CD8-positive, alpha-beta memory T cell (primary cell): Measurements from ENCODE around the gene DIAPH2. TPM values are rescaled to one million over a fixed set of nuclear protein-coding genes. Genes with fewer than 3 reads are reported as not detected.

Experiments used
- CTCF ChIA-PET: fragments of 350-600 bp; sonication (Branson Sonifier 250); formaldehyde crosslinking; loops from one replicate; lab custom pipeline; 2021; ENCODE audit warnings: antibody characterized with exemption; lab: Charles Lee
- POLR2A ChIA-PET: fragments of 350-600 bp; sonication (Branson Sonifier 250); formaldehyde crosslinking; loops from one replicate; lab custom pipeline; 2021; ENCODE audit warnings: antibody characterized with exemption; lab: Charles Lee
- DNase-seq, 5 donors: peaks; one replicate each; pipeline versions ENCODE4 v3.0.0 to v3.0.0-alpha.2; 2020 to 2022; ENCODE audit warnings: mixed read lengths in 1 of 5
- H3K27ac ChIP-seq: one replicate; pipeline ENCODE4 v1.7.0; 2013; ENCODE audit warnings: low read depth, mild to moderate bottlenecking, low read length, moderate library complexity
- H3K27me3 ChIP-seq: 2 replicates; pipeline ENCODE4 v1.7.0; 2013; ENCODE audit warnings: low read length, mild to moderate bottlenecking; ENCODE audit not compliant: insufficient read depth, poor library complexity, severe bottlenecking
- H3K36me3 ChIP-seq: 2 replicates; pipeline ENCODE4 v1.7.0; 2013; ENCODE audit warnings: mild to moderate bottlenecking, low read length, moderate library complexity; ENCODE audit not compliant: insufficient read depth
- H3K4me1 ChIP-seq: 2 replicates; pipeline ENCODE4 v1.7.0; 2013; ENCODE audit warnings: mild to moderate bottlenecking, low read length, moderate library complexity; ENCODE audit not compliant: insufficient read depth
- H3K4me3 ChIP-seq: 2 replicates; pipeline ENCODE4 v1.7.0; 2013; ENCODE audit warnings: mild to moderate bottlenecking, low read length
- H3K9me3 ChIP-seq: 2 replicates; pipeline ENCODE4 v1.7.0; 2013; ENCODE audit warnings: mild to moderate bottlenecking, low read length
- H3K27ac Mint-ChIP-seq, 8 donors: one replicate each; pipeline ENCODE4 v1.8.0; 2020 to 2021; ENCODE audit warnings: mixed read lengths in 8 of 8, mild to moderate bottlenecking in 6 of 8, inconsistent platforms in 3 of 8, moderate library complexity in 3 of 8
- H3K27me3 Mint-ChIP-seq, 2 donors: one replicate each; pipeline ENCODE4 v1.8.0; 2020 to 2021; ENCODE audit warnings: mixed read lengths in 2 of 2, mild to moderate bottlenecking in 1 of 2, moderate library complexity in 1 of 2
- H3K36me3 Mint-ChIP-seq, 3 donors: one replicate each; pipeline ENCODE4 v1.8.0; 2020 to 2021; ENCODE audit warnings: mixed read lengths in 3 of 3, inconsistent platforms in 1 of 3, mild to moderate bottlenecking in 1 of 3
- H3K4me1 Mint-ChIP-seq, 3 donors: one replicate each; pipeline ENCODE4 v1.8.0; 2020 to 2021; ENCODE audit warnings: mixed read lengths in 3 of 3, inconsistent platforms in 1 of 3, mild to moderate bottlenecking in 1 of 3
- H3K4me3 Mint-ChIP-seq, 7 donors: one replicate each; pipeline ENCODE4 v1.8.0; 2020 to 2021; ENCODE audit warnings: mixed read lengths in 7 of 7, mild to moderate bottlenecking in 6 of 7, moderate library complexity in 4 of 7, inconsistent platforms in 2 of 7
- H3K9me3 Mint-ChIP-seq, 5 donors: one replicate each; pipeline ENCODE4 v1.8.0; 2020 to 2022; ENCODE audit warnings: mixed read lengths in 5 of 5, mild to moderate bottlenecking in 3 of 5, moderate library complexity in 2 of 5, inconsistent platforms in 1 of 5
- polyA plus RNA-seq: library from polyadenylated mRNA; unstranded; fragments of 300-500 nt; fragmentation: Illumina TruSeq; gene quantifications from one replicate; pipeline ENCODE4 v1.2.3, GENCODE V29; 2021
- total RNA-seq, 2 experiments: library from RNA; stranded (reverse); gene quantifications; one replicate each; pipeline ENCODE4 v1.2.3, GENCODE V29; 2021

DIAPH2 gene
- total and polyA plus RNA-seq, 3 experiments from 2014 or later: 5.6 to 11.5 (median 6.0) TPM

GRCh38 chrX:97563531-97564133 lies 879.0 kb downstream of the DIAPH2 start:
- Mint-ChIP-seq H3K4me3 (peak overlapping the region; percentile 71 to 91 (median 86)), H3K27me3 (no peaks in the 10 kb centered on the region), H3K9me3 (no peaks in the 10 kb centered on the region), H3K27ac (peak overlapping the region; percentile 53 to 98 (median 94)), H3K36me3 (no peaks in the 10 kb centered on the region), H3K4me1 (peaks cover 21 to 27% (median 21%) of the 10 kb centered on the region in 3 donors)
- peak; percentile 10 to 57 (median 41) for DNase-seq
- H3K4me1 ChIP-seq: peaks cover 12% of the 10 kb centered on the region
- H3K27ac ChIP-seq: peak overlapping the region; percentile 39
- ChIA-PET POLR2A (interaction anchor here (0.6 kb wide), 1 partner anchor 240 kb away, joined by 3 read pairs; no protein-coding TSS in a partner anchor), CTCF (no interaction called here)
- no peaks in the 10 kb centered on the region for H3K27me3 ChIP-seq
- H3K36me3 ChIP-seq: no peaks in the 10 kb centered on the region
- no peaks in the 10 kb centered on the region for H3K9me3 ChIP-seq
- H3K4me3 ChIP-seq: peak overlapping the region; percentile 47

- Histone ChIP-seq H3K4me3 (no peak overlapping the region), H3K27ac (no peak overlapping the region), H3K36me3 (no peaks in the 10 kb centered on the region), H3K9me3 (no peaks in the 10 kb centered on the region), H3K4me1 (peaks cover 12% of the 10 kb centered on the region), H3K27me3 (no peaks in the 10 kb centered on the region)
- no peak for DNase-seq
- Mint-ChIP-seq H3K36me3 (no peaks in the 10 kb centered on the region), H3K9me3 (no peaks in the 10 kb centered on the region), H3K27ac (peak overlapping the region in 3 of 8 donors; percentile 5 to 53 (median 49)), H3K27me3 (no peaks in the 10 kb centered on the region), H3K4me1 (peaks cover 21 to 27% (median 21%) of the 10 kb centered on the region in 3 donors), H3K4me3 (peak overlapping the region in 1 of 7 donors; percentile 87)
- ChIA-PET POLR2A (interaction anchor here (0.6 kb wide), 1 partner anchor 241 kb away, joined by 3 read pairs; no protein-coding TSS in a partner anchor), CTCF (no interaction called here)
These were observed 879.9 kb downstream of the DIAPH2 start for GRCh38 chrX:97564496-97564895.

GRCh38 chrX:97587171-97587570 lies 902.5 kb downstream of the DIAPH2 start:
- no peak overlapping the region for H3K4me3 Mint-ChIP-seq
- H3K27ac Mint-ChIP-seq: no peak overlapping the region
- no peaks in the 10 kb centered on the region for H3K27me3 ChIP-seq
- H3K27ac ChIP-seq: no peak overlapping the region
- ChIA-PET POLR2A (no interaction called here), CTCF (no interaction called here)
- peaks cover 0 to 3% of the 10 kb centered on the region in 2 donors for H3K27me3 Mint-ChIP-seq
- H3K4me1 Mint-ChIP-seq: no peaks in the 10 kb centered on the region
- no peaks in the 10 kb centered on the region for H3K9me3 Mint-ChIP-seq
- no peaks in the 10 kb centered on the region for H3K36me3 ChIP-seq
- H3K36me3 Mint-ChIP-seq: no peaks in the 10 kb centered on the region
- H3K4me1 ChIP-seq: no peaks in the 10 kb centered on the region
- DNase-seq: no peak
- H3K4me3 ChIP-seq: no peak overlapping the region
- no peaks in the 10 kb centered on the region for H3K9me3 ChIP-seq

- Histone ChIP-seq H3K4me1 (no peaks in the 10 kb centered on the region), H3K36me3 (no peaks in the 10 kb centered on the region), H3K4me3 (no peak overlapping the region), H3K27ac (no peak overlapping the region), H3K27me3 (no peaks in the 10 kb centered on the region), H3K9me3 (no peaks in the 10 kb centered on the region)
- CTCF ChIA-PET: no interaction called here
- peaks cover 0 to 3% (median 2%) of the 10 kb centered on the region in 3 donors for H3K36me3 Mint-ChIP-seq
- DNase-seq: no peak
- H3K27ac Mint-ChIP-seq: no peak overlapping the region
- H3K4me3 Mint-ChIP-seq: no peak overlapping the region
- H3K4me1 Mint-ChIP-seq: peaks cover 7 to 8% (median 7%) of the 10 kb centered on the region in 3 donors
- H3K27me3 Mint-ChIP-seq: no peaks in the 10 kb centered on the region
- POLR2A ChIA-PET: no interaction called here
- H3K9me3 Mint-ChIP-seq: no peaks in the 10 kb centered on the region
These were observed 910.1 kb downstream of the DIAPH2 start for GRCh38 chrX:97594646-97595224.

GRCh38 chrX:97597954-97598353 lies 913.3 kb downstream of the DIAPH2 start:
- Mint-ChIP-seq H3K9me3 (no peaks in the 10 kb centered on the region), H3K27ac (peak overlapping the region in 4 of 8 donors; percentile 61 to 84 (median 69)), H3K4me1 (peaks cover 7 to 8% (median 7%) of the 10 kb centered on the region in 3 donors), H3K4me3 (peak overlapping the region in 1 of 7 donors; percentile 53), H3K27me3 (no peaks in the 10 kb centered on the region), H3K36me3 (peaks cover 0 to 3% (median 2%) of the 10 kb centered on the region in 3 donors)
- H3K9me3 ChIP-seq: no peaks in the 10 kb centered on the region
- H3K27ac ChIP-seq: no peak overlapping the region
- POLR2A ChIA-PET: no interaction called here
- H3K4me3 ChIP-seq: no peak overlapping the region
- DNase-seq: no peak
- H3K27me3 ChIP-seq: no peaks in the 10 kb centered on the region
- CTCF ChIA-PET: no interaction called here
- no peaks in the 10 kb centered on the region for H3K36me3 ChIP-seq
- H3K4me1 ChIP-seq: no peaks in the 10 kb centered on the region

GRCh38 chrX:97602465-97603258 lies 918.0 kb downstream of the DIAPH2 start:
- POLR2A ChIA-PET: no interaction called here
- Histone ChIP-seq H3K27me3 (no peaks in the 10 kb centered on the region), H3K9me3 (no peaks in the 10 kb centered on the region), H3K36me3 (no peaks in the 10 kb centered on the region), H3K4me1 (no peaks in the 10 kb centered on the region), H3K27ac (no peak overlapping the region), H3K4me3 (no peak overlapping the region)
- H3K9me3 Mint-ChIP-seq: no peaks in the 10 kb centered on the region
- H3K27ac Mint-ChIP-seq: no peak overlapping the region
- no peak for DNase-seq
- H3K27me3 Mint-ChIP-seq: peaks cover 0 to 5% of the 10 kb centered on the region in 2 donors
- no peak overlapping the region for H3K4me3 Mint-ChIP-seq
- CTCF ChIA-PET: no interaction called here
- H3K36me3 Mint-ChIP-seq: no peaks in the 10 kb centered on the region
- peaks cover 6% of the 10 kb centered on the region in 3 donors for H3K4me1 Mint-ChIP-seq

- Mint-ChIP-seq H3K27me3 (peaks cover 0 to 6% of the 10 kb centered on the region in 2 donors), H3K4me3 (no peak overlapping the region), H3K27ac (no peak overlapping the region), H3K9me3 (no peaks in the 10 kb centered on the region), H3K36me3 (no peaks in the 10 kb centered on the region), H3K4me1 (no peaks in the 10 kb centered on the region)
- no peaks in the 10 kb centered on the region for H3K4me1 ChIP-seq
- ChIA-PET CTCF (no interaction called here), POLR2A (no interaction called here)
- DNase-seq: no peak
- H3K27me3 ChIP-seq: no peaks in the 10 kb centered on the region
- no peak overlapping the region for H3K27ac ChIP-seq
- no peak overlapping the region for H3K4me3 ChIP-seq
- H3K9me3 ChIP-seq: no peaks in the 10 kb centered on the region
- H3K36me3 ChIP-seq: no peaks in the 10 kb centered on the region
These were observed 920.6 kb downstream of the DIAPH2 start for GRCh38 chrX:97605271-97605670.

- Mint-ChIP-seq H3K36me3 (no peaks in the 10 kb centered on the region), H3K4me3 (no peak overlapping the region), H3K27me3 (peaks cover 0 to 4% of the 10 kb centered on the region in 2 donors), H3K27ac (no peak overlapping the region), H3K4me1 (no peaks in the 10 kb centered on the region), H3K9me3 (no peaks in the 10 kb centered on the region)
- no peak for DNase-seq
- H3K4me1 ChIP-seq: no peaks in the 10 kb centered on the region
- ChIA-PET CTCF (no interaction called here), POLR2A (no interaction called here)
- H3K27me3 ChIP-seq: no peaks in the 10 kb centered on the region
- H3K36me3 ChIP-seq: no peaks in the 10 kb centered on the region
- H3K27ac ChIP-seq: no peak overlapping the region
- no peak overlapping the region for H3K4me3 ChIP-seq
- no peaks in the 10 kb centered on the region for H3K9me3 ChIP-seq
These were observed 924.7 kb downstream of the DIAPH2 start for GRCh38 chrX:97609357-97609756.
